WTC11 (cell line): Measurements from ENCODE around the gene TRIM74. TPM values are rescaled to one million over a fixed set of nuclear protein-coding genes. Genes with fewer than 3 reads are reported as not detected.

ENCODE experiments used
- CBFB ChIP-seq: sonication (generic); formaldehyde crosslinking; IDR thresholded peaks from 2 replicates; pipeline ENCODE4 v1.8.1; 2022; ENCODE audit warnings: mild to moderate bottlenecking, low read depth, missing genetic modification reagents
- CREM ChIP-seq: sonication (generic); formaldehyde crosslinking; IDR thresholded peaks from 2 replicates; pipeline ENCODE4 v1.8.1; 2022; ENCODE audit warnings: mild to moderate bottlenecking, missing genetic modification reagents, moderate library complexity
- ELF4 ChIP-seq: sonication (generic); formaldehyde crosslinking; IDR thresholded peaks from 2 replicates; pipeline ENCODE4 v1.8.1; 2022; ENCODE audit warnings: low read depth, mild to moderate bottlenecking, moderate library complexity, missing genetic modification reagents
- GABPB1 ChIP-seq: sonication (generic); formaldehyde crosslinking; IDR thresholded peaks from 2 replicates; pipeline ENCODE4 v1.8.1; 2023; ENCODE audit warnings: mild to moderate bottlenecking, missing genetic modification reagents
- GRHL2 ChIP-seq: fragments of 250-450 bp; sonication (Bioruptor Pico); IDR thresholded peaks from 2 replicates; pipeline ENCODE4 v1.8.0; 2022; ENCODE audit warnings: mild to moderate bottlenecking, moderate library complexity; ENCODE audit not compliant: insufficient replicate concordance, severe bottlenecking
- GTF2I ChIP-seq: fragments of 250-450 bp; sonication (Bioruptor Pico); conservative IDR thresholded peaks from 2 replicates; pipeline ENCODE4 v1.4.0; 2021; ENCODE audit warnings: mild to moderate bottlenecking
- JUN ChIP-seq: sonication (generic); formaldehyde crosslinking; IDR thresholded peaks from 2 replicates; pipeline ENCODE4 v1.8.0; 2023; ENCODE audit warnings: mild to moderate bottlenecking, missing genetic modification reagents
- NR3C1 ChIP-seq: sonication (generic); formaldehyde crosslinking; conservative IDR thresholded peaks from 2 replicates; pipeline ENCODE4 v1.8.1; 2023; ENCODE audit warnings: low read depth, mild to moderate bottlenecking, missing genetic modification reagents
- OVOL2 ChIP-seq: fragments of 250-450 bp; sonication (Bioruptor Pico); IDR thresholded peaks from 2 replicates; pipeline ENCODE4 v1.9.0; 2021; ENCODE audit warnings: mild to moderate bottlenecking, borderline replicate concordance
- TEAD1 ChIP-seq: sonication (generic); formaldehyde crosslinking; IDR thresholded peaks from 2 replicates; pipeline ENCODE4 v1.8.0; 2022; ENCODE audit warnings: mild to moderate bottlenecking, missing genetic modification reagents
- TP53 ChIP-seq: sonication (generic); formaldehyde crosslinking; IDR thresholded peaks from 2 replicates; pipeline ENCODE4 v1.8.1; 2023; ENCODE audit warnings: mild to moderate bottlenecking, missing genetic modification reagents
- ZBTB21 ChIP-seq: sonication (generic); formaldehyde crosslinking; IDR thresholded peaks from 2 replicates; pipeline ENCODE4 v1.8.1; 2023; ENCODE audit warnings: mild to moderate bottlenecking, missing genetic modification reagents, borderline replicate concordance
- ZBTB43 ChIP-seq: sonication (generic); formaldehyde crosslinking; IDR thresholded peaks from 2 replicates; pipeline ENCODE4 v1.8.1; 2023; ENCODE audit warnings: mild to moderate bottlenecking, missing genetic modification reagents
- ZNF121 ChIP-seq: sonication (generic); formaldehyde crosslinking; IDR thresholded peaks from 2 replicates; pipeline ENCODE4 v1.8.0; 2023; ENCODE audit warnings: missing genetic modification reagents
- ZNF416 ChIP-seq: fragments of 250-450 bp; sonication (Bioruptor Pico); IDR thresholded peaks from 2 replicates; pipeline ENCODE4 v1.9.0; 2021; ENCODE audit warnings: mild to moderate bottlenecking, inconsistent platforms
- total RNA-seq: library from RNA; stranded (reverse); gene quantifications from 3 replicates; pipeline ENCODE4 v1.2.3, GENCODE V29; 2021
- TF ChIP-seq, protein P1 (sequence below): fragments of 250-450 bp; sonication (Bioruptor Pico); IDR thresholded peaks from 2 replicates; pipeline ENCODE4 v2.1.2; 2022; ENCODE audit warnings: mild to moderate bottlenecking, moderate library complexity
- TF ChIP-seq, protein P2 (sequence below): sonication (generic); formaldehyde crosslinking; IDR thresholded peaks from 2 replicates; pipeline ENCODE4 v1.8.1; 2023; ENCODE audit warnings: mild to moderate bottlenecking, missing genetic modification reagents, borderline replicate concordance
- TF ChIP-seq, protein P3 (sequence below): sonication (generic); formaldehyde crosslinking; IDR thresholded peaks from 2 replicates; pipeline ENCODE4 v1.8.1; 2023; ENCODE audit warnings: mild to moderate bottlenecking, missing genetic modification reagents, moderate library complexity
- TF ChIP-seq, protein P4 (sequence below): sonication (generic); formaldehyde crosslinking; IDR thresholded peaks from 2 replicates; pipeline ENCODE4 v1.8.1; 2022; ENCODE audit warnings: low read depth, missing genetic modification reagents, borderline replicate concordance

TRIM74 gene
- total RNA-seq, 1 experiment from 2014 or later, result 0.15 TPM

GRCh38 chr7:72924733-72925545 is 44.3 kb downstream of the TRIM74 start, which contains the start of gene POM121 (continued):
- TF ChIP-seq NR3C1 (CRISPR knock-in tag) (0 out of 2 replicates have a peak, but pooled peaks have one; percentile 23), CBFB (peak; percentile 69; the same call in 1 of the 2 replicates), ELF4 (CRISPR knock-in tag) (no peak), ZBTB21 (CRISPR knock-in tag) (peak; percentile 29; the same call in 1 of the 2 replicates), TP53 (CRISPR knock-in tag) (no peak; the same call in 1 of the 2 replicates), GTF2I (CRISPR knock-in tag) (no peak), JUN (CRISPR knock-in tag) (no peak), GABPB1 (CRISPR knock-in tag) (no peak), GRHL2 (CRISPR knock-in tag) (no peak), CREM (CRISPR knock-in tag) (peak; percentile 99), ZNF416 (CRISPR knock-in tag) (0 out of 2 replicates have a peak, but pooled peaks have one; percentile 61), OVOL2 (CRISPR knock-in tag) (no peak), ZBTB43 (CRISPR knock-in tag) (no peak), TEAD1 (CRISPR knock-in tag) (no peak; the same call in 1 of the 2 replicates), ZNF121 (CRISPR knock-in tag) (no peak)
- TF ChIP-seq, protein P1, sequence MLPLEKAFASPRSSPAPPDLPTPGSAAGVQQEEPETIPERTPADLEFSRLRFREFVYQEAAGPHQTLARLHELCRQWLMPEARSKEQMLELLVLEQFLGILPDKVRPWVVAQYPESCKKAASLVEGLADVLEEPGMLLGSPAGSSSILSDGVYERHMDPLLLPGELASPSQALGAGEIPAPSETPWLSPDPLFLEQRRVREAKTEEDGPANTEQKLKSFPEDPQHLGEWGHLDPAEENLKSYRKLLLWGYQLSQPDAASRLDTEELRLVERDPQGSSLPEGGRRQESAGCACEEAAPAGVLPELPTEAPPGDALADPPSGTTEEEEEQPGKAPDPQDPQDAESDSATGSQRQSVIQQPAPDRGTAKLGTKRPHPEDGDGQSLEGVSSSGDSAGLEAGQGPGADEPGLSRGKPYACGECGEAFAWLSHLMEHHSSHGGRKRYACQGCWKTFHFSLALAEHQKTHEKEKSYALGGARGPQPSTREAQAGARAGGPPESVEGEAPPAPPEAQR, result no peak
- TF ChIP-seq, protein P2, sequence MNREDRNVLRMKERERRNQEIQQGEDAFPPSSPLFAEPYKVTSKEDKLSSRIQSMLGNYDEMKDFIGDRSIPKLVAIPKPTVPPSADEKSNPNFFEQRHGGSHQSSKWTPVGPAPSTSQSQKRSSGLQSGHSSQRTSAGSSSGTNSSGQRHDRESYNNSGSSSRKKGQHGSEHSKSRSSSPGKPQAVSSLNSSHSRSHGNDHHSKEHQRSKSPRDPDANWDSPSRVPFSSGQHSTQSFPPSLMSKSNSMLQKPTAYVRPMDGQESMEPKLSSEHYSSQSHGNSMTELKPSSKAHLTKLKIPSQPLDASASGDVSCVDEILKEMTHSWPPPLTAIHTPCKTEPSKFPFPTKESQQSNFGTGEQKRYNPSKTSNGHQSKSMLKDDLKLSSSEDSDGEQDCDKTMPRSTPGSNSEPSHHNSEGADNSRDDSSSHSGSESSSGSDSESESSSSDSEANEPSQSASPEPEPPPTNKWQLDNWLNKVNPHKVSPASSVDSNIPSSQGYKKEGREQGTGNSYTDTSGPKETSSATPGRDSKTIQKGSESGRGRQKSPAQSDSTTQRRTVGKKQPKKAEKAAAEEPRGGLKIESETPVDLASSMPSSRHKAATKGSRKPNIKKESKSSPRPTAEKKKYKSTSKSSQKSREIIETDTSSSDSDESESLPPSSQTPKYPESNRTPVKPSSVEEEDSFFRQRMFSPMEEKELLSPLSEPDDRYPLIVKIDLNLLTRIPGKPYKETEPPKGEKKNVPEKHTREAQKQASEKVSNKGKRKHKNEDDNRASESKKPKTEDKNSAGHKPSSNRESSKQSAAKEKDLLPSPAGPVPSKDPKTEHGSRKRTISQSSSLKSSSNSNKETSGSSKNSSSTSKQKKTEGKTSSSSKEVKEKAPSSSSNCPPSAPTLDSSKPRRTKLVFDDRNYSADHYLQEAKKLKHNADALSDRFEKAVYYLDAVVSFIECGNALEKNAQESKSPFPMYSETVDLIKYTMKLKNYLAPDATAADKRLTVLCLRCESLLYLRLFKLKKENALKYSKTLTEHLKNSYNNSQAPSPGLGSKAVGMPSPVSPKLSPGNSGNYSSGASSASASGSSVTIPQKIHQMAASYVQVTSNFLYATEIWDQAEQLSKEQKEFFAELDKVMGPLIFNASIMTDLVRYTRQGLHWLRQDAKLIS (CRISPR knock-in tag), result no peak
- TF ChIP-seq, protein P3, sequence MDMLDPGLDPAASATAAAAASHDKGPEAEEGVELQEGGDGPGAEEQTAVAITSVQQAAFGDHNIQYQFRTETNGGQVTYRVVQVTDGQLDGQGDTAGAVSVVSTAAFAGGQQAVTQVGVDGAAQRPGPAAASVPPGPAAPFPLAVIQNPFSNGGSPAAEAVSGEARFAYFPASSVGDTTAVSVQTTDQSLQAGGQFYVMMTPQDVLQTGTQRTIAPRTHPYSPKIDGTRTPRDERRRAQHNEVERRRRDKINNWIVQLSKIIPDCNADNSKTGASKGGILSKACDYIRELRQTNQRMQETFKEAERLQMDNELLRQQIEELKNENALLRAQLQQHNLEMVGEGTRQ (CRISPR knock-in tag), result 0 out of 2 replicates have a peak, but pooled peaks have one; percentile 20
- TF ChIP-seq, protein P4, sequence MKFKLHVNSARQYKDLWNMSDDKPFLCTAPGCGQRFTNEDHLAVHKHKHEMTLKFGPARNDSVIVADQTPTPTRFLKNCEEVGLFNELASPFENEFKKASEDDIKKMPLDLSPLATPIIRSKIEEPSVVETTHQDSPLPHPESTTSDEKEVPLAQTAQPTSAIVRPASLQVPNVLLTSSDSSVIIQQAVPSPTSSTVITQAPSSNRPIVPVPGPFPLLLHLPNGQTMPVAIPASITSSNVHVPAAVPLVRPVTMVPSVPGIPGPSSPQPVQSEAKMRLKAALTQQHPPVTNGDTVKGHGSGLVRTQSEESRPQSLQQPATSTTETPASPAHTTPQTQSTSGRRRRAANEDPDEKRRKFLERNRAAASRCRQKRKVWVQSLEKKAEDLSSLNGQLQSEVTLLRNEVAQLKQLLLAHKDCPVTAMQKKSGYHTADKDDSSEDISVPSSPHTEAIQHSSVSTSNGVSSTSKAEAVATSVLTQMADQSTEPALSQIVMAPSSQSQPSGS, result no peak
- TF ChIP-seq, all 79 proteins: peak for 22
